Thyroid gland (tissue), 4 donors: ENCODE measurements around the gene PRRT2.

ENCODE experiments used
- POLR2A ChIP-seq, 2 donors: fragments of 450-650 bp; IDR thresholded peaks; one replicate each; pipeline ENCODE4 v1.6.1; 2017; ENCODE audit warnings: antibody characterized with exemption in 2 of 2, mild to moderate bottlenecking in 2 of 2, moderate library complexity in 1 of 2
- TF ChIP-seq, protein P1 (sequence below), 6 experiments: fragments of 200-600 bp in 3 of 6; fragments of 450-650 bp in 3 of 6; sonication (generic) in 3 of 6; IDR thresholded peaks; one replicate each; pipeline ENCODE4 v1.5.1; 2016 to 2019; ENCODE audit warnings: antibody characterized with exemption in 6 of 6, mild to moderate bottlenecking in 2 of 6, inconsistent platforms in 1 of 6, moderate library complexity in 1 of 6

DNA sequence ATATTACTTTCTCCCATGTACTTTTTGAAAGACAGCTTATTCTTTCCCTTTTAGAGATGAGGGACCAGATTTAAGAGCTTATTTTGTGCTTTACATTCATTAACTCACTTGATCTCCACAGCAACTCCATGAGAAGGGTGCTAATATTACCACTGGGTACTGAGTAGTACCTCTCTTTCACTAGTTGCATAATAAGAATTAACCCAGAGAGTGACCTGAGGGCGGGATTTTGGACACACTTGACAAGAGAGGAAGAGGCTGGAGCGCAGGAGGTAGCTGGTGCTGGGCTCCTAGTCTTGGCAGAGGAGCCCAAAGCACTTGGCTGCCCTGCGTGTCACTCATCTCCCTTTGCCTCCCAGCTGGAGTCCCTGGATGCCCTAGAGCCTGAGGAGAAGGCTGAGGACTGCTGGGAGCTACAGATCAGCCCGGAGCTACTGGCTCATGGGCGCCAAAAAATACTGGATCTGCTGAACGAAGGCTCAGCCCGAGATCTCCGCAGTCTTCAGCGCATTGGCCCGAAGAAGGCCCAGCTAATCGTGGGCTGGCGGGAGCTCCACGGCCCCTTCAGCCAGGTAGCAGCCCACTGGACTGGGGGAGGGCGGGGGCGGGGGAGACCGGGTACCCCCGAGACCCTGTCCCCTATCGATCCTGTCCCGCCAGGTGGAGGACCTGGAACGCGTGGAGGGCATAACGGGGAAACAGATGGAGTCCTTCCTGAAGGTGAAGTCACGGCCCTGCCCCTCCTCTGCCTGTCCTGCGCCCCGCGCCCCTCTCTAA is 7.3 kb upstream of the PRRT2 start:
- TF ChIP-seq POLR2A (IDR thresholded peaks at IDR 0.05), result peak in 1 of 2 donors; percentile 53
- TF ChIP-seq, protein P1, sequence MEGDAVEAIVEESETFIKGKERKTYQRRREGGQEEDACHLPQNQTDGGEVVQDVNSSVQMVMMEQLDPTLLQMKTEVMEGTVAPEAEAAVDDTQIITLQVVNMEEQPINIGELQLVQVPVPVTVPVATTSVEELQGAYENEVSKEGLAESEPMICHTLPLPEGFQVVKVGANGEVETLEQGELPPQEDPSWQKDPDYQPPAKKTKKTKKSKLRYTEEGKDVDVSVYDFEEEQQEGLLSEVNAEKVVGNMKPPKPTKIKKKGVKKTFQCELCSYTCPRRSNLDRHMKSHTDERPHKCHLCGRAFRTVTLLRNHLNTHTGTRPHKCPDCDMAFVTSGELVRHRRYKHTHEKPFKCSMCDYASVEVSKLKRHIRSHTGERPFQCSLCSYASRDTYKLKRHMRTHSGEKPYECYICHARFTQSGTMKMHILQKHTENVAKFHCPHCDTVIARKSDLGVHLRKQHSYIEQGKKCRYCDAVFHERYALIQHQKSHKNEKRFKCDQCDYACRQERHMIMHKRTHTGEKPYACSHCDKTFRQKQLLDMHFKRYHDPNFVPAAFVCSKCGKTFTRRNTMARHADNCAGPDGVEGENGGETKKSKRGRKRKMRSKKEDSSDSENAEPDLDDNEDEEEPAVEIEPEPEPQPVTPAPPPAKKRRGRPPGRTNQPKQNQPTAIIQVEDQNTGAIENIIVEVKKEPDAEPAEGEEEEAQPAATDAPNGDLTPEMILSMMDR (IDR thresholded peaks at IDR 0.05), result peak in 1 of 6 experiments; percentile 8
